HepG2 (cell line): ENCODE measurements around the gene ANAPC2. TPM values are rescaled to one million over a fixed set of nuclear protein-coding genes. Genes with fewer than 3 reads are reported as not detected.
A peak's percentile ranks its signal among the peaks of the same experiment; 100 is the strongest.

Experiments
- BCLAF1 ChIP-seq: fragments of 450-650 bp; IDR thresholded peaks from 2 replicates; pipeline ENCODE4 v1.6.1; 2017; ENCODE audit warnings: mild to moderate bottlenecking
- CENPX ChIP-seq: sonication (generic); formaldehyde crosslinking; IDR thresholded peaks from 2 replicates; pipeline ENCODE4 v1.9.0; 2021; ENCODE audit warnings: mild to moderate bottlenecking, missing genetic modification reagents, moderate library complexity
- FOXK1 ChIP-seq: sonication (generic); formaldehyde crosslinking; IDR thresholded peaks from 2 replicates; pipeline ENCODE4 v1.4.0; 2020; ENCODE audit warnings: low read depth, missing genetic modification reagents, borderline replicate concordance
- FOXO4 ChIP-seq: sonication (generic); formaldehyde crosslinking; conservative IDR thresholded peaks from 2 replicates; pipeline ENCODE4 v1.8.1; 2023; ENCODE audit warnings: missing genetic modification reagents
- MATR3 ChIP-seq: sonication (generic); formaldehyde crosslinking; IDR thresholded peaks from 2 replicates; pipeline ENCODE4 v1.4.0; 2020; ENCODE audit warnings: missing genetic modification reagents
- NFIB ChIP-seq: sonication (generic); formaldehyde crosslinking; IDR thresholded peaks from 2 replicates; pipeline ENCODE4 v1.9.0; 2021; ENCODE audit warnings: missing genetic modification reagents, mild to moderate bottlenecking, borderline replicate concordance
- TMF1 ChIP-seq: sonication (generic); formaldehyde crosslinking; IDR thresholded peaks from 2 replicates; pipeline ENCODE4 v1.8.1; 2022; ENCODE audit warnings: low read depth, missing genetic modification reagents
- ZBTB46 ChIP-seq: sonication (generic); formaldehyde crosslinking; IDR thresholded peaks from 2 replicates; pipeline ENCODE4 v1.4.0; 2020; ENCODE audit warnings: mild to moderate bottlenecking, missing genetic modification reagents, borderline replicate concordance
- ZBTB8A ChIP-seq: sonication (generic); formaldehyde crosslinking; IDR thresholded peaks from 2 replicates; pipeline ENCODE4 v1.4.0; 2020; ENCODE audit warnings: mild to moderate bottlenecking, low read depth, missing genetic modification reagents, borderline replicate concordance
- ZNF34 ChIP-seq: sonication (generic); formaldehyde crosslinking; IDR thresholded peaks from 2 replicates; pipeline ENCODE4 v1.4.0; 2020; ENCODE audit warnings: mild to moderate bottlenecking, missing genetic modification reagents, borderline replicate concordance
- ZNF414 ChIP-seq: sonication (generic); formaldehyde crosslinking; IDR thresholded peaks from 2 replicates; pipeline ENCODE4 v1.5.0; 2020; ENCODE audit warnings: missing genetic modification reagents
- ZSCAN12 ChIP-seq: sonication (generic); formaldehyde crosslinking; IDR thresholded peaks from 2 replicates; pipeline ENCODE4 v1.9.0; 2021; ENCODE audit warnings: mild to moderate bottlenecking, missing genetic modification reagents
- polyA plus RNA-seq, 8 experiments: library from polyadenylated mRNA; depleted of rRNA in 3 of 8; stranded (reverse) in 7 of 8; unstranded in 1 of 8; fragments of >200 nt; fragmentation: Illumina TruSeq in 4 of 8; extraction: Trizol in 4 of 8; gene quantifications; 2 replicates each; pipeline versions ENCODE4 v1.2.1 to v1.2.3, GENCODE V29; 2011 to 2016; ENCODE audit warnings: low read depth in 4 of 8, missing spikeins in 1 of 8, mixed read lengths in 1 of 8; ENCODE audit not compliant: insufficient read depth in 1 of 8
- total RNA-seq, 5 experiments: library from RNA; depleted of rRNA; stranded (reverse); fragments of >200 nt; fragmentation: Illumina TruSeq; extraction: Trizol; gene quantifications; 2 replicates each; pipeline ENCODE4 v1.2.3, GENCODE V29; 2016; ENCODE audit warnings: low read depth in 1 of 5

ANAPC2 gene
- total and polyA plus RNA-seq, 2 of the 13 experiments (the other 11 are each of a cell fraction or from before 2014, with no cell fraction given): 12.3 to 15.4 TPM

GRCh38 chr9:137236936-137237421 lies 48.6 kb upstream of the ANAPC2 start (continued):
- no peak for TF ChIP-seq ZNF34 (CRISPR knock-in tag)
- TF ChIP-seq BCLAF1: no peak
- no peak for TF ChIP-seq TMF1 (CRISPR knock-in tag)
- no peak for TF ChIP-seq ZBTB8A
- no peak for TF ChIP-seq MATR3 (CRISPR knock-in tag)
- TF ChIP-seq ZNF414 (CRISPR knock-in tag): peak; percentile 41; the same call in 1 of the 2 replicates
- 0 out of 2 replicates have a peak, but pooled peaks have one; percentile 27 for TF ChIP-seq FOXO4 (CRISPR knock-in tag)
- no peak for TF ChIP-seq FOXK1
- no peak for TF ChIP-seq NFIB
- no peak for TF ChIP-seq CENPX (CRISPR knock-in tag)
- TF ChIP-seq ZSCAN12 (CRISPR knock-in tag): 0 out of 2 replicates have a peak, but pooled peaks have one; percentile 48
- TF ChIP-seq ZBTB46 (CRISPR knock-in tag): no peak
